GM19351 (cell line): ENCODE measurements around the gene SLC26A8.

ENCODE experiments used
- ATAC-seq: cut with Tn5 transposase; IDR thresholded peaks from one replicate; pipeline ENCODE4 v1.9.1; 2021; ENCODE audit warnings: mild to moderate bottlenecking, moderate library complexity; ENCODE audit not compliant: unreplicated experiment

SLC26A8 gene, protein sequence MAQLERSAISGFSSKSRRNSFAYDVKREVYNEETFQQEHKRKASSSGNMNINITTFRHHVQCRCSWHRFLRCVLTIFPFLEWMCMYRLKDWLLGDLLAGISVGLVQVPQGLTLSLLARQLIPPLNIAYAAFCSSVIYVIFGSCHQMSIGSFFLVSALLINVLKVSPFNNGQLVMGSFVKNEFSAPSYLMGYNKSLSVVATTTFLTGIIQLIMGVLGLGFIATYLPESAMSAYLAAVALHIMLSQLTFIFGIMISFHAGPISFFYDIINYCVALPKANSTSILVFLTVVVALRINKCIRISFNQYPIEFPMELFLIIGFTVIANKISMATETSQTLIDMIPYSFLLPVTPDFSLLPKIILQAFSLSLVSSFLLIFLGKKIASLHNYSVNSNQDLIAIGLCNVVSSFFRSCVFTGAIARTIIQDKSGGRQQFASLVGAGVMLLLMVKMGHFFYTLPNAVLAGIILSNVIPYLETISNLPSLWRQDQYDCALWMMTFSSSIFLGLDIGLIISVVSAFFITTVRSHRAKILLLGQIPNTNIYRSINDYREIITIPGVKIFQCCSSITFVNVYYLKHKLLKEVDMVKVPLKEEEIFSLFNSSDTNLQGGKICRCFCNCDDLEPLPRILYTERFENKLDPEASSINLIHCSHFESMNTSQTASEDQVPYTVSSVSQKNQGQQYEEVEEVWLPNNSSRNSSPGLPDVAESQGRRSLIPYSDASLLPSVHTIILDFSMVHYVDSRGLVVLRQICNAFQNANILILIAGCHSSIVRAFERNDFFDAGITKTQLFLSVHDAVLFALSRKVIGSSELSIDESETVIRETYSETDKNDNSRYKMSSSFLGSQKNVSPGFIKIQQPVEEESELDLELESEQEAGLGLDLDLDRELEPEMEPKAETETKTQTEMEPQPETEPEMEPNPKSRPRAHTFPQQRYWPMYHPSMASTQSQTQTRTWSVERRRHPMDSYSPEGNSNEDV

DNA sequence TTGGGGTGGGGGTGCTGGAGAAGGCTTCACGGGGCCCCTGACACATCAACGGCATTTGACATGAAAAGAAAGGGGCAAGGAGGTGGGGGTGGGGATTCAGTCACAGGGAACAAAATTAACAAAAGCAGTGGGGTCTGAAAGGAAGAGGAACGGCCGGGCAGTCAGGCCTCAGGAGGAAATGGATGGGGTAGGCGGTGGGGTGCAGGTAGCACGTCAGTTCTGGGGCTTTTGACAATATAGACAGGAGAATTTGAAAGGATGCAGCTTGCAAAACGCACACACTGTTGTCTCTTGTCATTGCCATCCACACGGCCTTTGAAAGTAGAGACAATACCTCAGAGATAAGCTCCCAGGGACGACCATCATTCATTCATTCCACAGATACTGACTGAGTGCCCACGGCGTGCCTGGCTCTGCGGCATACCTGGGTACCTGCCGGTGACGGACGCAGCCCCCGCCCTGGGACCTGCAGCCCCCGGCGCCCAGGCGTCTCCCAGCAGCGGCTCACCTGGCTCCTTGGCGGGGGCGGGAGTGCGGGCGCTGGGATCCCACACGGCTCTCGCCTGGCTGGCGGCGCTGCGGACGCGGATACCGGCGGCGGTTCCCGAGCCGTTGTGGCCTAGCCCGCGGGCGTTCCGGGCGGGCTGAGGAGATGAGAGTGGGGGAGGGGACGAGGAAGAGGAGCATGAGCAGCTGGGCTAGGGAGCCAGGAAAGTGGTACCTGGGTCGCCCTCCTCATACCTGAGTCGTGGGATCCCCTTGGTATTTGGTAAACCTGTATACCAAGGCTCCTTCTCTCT, at the start of gene SLC26A8:
TSS of gene SLC26A8 (minus strand) at position 646 of the 800 bp plus-strand sequence. CDS start 4,934 bp downstream, outside the sequence.
- ATAC-seq, result no peak

DNA sequence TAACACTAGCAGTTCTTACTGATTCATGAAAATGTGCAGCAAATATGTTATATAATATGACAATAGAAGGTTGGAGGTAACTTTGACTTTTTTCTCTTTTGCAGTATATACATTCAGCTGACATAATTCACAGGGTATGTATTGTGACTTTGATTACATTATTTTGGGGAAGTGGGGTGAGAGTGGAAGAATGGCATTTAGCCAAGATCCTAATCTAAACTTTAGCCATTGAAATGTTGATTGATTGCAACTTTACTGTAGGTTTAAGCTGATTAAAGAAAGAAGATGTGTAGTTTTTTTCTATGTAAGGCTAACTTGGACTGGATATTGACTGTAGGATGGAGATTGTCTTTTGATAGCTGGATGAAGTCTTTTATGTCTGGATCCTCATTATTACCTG, 49.1 kb upstream of the SLC26A8 start:
- ATAC-seq, result no peak

DNA sequence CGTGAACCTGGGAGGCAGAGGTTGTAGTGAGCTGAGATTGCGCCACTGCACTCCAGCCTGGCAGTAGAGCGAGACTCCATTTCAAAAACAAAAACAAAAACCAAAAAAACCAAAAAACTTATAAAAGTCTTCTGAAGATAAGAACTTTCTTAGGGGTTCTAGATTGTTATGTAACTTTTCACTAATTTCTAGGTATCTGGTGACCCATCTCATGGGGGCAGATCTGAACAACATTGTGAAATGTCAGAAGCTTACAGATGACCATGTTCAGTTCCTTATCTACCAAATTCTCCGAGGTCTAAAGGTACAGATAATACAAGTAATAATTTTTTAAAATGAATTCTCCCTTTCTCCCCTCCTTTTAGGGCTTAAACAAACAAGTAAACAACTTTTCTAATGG, 48.2 kb upstream of the SLC26A8 start:
- ATAC-seq, result no peak

DNA sequence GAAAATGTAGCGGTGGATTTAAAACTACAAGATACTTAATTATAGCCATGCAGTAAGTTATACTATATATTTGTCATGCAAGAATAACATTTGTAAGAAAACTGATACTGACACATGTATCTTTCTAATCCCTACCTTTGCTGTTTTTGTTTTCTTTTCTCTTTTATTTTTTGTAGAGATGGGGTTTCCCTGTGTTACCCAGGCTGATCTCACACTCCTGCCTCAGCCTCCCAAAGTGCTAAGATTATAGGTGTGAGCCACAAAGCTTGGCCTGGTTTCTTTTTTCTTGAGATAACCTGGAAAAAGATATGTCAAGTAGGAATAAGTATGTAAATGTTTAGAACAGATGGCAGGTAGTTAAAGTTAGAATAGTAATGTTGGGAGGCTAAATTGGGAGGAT, 47.3 kb upstream of the SLC26A8 start:
- ATAC-seq, result no peak

DNA sequence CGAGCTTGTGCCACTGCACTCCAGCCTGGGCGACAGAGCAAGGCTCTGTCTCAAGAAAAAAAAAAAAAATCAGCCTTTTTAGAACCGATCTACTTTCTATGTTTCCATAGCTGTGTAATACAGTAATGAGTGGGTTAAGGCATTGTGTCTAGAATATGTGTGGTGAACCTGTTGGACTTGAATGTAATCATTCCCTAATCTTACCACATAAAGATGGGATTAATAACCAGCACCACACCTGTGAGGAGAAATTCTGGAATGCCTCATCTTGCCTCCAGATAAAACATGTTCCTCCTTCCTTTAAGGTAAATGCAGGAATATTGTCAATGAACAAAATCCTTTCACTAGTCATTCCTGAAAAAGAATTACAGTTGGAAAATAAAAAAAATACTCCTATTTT, 46.8 kb upstream of the SLC26A8 start:
- ATAC-seq, result no peak

DNA sequence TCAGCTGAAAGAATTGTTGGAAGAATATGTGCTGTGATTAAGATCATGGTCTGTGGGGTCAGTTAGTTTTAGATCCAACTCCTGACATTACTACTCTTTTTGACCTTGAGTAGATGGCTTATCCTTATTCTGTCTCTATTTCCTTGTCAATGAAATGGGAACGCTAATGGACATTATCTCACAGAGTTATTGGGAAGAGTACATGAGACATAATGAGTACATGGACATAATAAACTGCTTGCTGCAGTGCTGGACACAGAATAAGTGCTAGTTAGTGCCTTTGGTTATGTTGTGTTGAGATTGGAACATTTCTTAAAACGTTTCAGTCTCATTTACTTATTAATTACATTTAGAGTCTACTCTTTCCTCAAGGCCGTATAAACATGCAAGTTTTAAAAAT, 45.8 kb upstream of the SLC26A8 start:
- no peak for ATAC-seq

DNA sequence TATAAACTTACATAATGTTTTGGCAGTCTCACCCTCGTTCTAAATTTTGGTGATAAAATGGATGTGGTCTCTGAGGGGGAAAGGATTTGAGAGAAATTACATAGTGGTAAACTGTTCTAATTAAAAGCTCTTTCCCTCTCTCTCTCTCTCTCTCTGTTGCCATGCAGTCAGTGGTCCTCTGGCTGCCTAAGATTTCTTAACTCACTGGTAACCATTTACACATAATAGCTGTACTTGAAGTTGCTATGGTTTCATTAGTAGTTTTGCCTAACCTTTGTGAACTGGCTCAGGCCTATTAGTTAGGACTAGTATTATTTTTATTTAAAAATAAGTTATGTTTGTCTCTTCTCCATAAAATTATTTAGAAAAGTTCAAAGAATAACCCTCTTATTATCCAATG, 45.1 kb upstream of the SLC26A8 start:
- ATAC-seq, result no peak

DNA sequence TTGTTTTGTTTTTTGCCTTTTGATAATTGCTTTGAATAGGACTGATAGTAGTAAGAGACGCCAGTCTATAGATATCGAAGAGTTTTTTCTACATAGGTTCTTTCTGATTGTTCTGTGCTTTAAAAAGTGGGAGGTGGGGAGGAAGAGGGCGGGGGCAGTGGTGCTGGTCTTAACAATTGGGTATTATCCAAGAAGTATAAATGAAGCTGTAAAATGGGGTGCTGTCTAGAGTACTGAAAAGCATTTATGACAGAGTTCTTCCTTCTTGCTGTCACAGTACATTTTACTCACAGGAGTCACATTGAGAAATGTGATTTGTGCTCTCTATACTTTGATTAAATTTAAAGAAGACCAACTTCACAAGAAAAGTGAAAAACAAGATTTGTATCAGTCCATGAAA, 44.1 kb upstream of the SLC26A8 start:
- ATAC-seq, result no peak

DNA sequence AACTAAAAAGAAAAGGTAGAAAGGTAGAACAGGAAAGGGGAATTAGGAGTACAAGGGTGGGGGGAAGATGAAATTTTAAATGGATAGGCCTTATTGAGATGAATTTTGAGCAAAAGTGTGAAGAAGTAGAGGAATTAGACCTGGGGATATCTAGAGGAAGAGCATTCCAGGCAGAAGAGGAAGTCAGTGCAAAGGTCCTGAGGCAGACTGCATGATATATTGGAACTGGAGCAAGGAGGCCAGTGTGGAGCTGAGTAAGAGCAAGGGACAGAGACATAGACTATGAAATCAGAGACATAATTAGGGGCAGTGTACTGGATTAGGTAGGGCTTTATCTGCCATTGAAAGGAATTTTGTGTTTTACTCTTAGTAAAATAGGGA, 43.6 kb upstream of the SLC26A8 start:
- no peak for ATAC-seq

DNA sequence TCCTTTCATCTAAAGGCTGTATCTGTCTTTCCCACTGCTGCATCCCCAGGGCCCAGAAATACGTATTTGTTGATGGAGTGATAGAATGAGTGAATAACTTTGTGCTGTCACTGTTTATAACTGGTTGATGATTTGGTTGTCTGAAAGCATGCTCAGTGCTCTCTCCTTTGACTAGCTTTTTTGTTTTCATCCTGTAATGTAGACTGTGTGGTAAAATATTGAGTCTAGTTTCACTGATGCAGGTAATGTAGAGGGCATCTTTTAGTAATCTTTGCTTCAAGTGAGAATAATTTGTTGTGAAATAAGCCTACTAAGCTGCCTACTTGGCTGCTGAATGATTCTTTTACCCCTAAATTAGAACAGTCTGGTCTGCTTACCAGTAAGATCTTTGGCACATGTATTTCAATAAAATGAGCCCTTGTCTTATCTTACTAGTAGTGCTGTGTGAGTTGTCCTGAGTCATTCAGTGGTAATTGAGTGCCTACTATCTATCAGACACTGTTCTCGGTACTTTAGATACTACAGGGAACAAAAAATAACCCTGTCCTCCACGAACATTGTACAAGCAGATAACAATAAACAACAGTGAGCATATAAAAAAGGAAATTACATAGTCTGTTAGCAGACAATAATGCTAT, 43.1 kb upstream of the SLC26A8 start:
- ATAC-seq, result no peak

DNA sequence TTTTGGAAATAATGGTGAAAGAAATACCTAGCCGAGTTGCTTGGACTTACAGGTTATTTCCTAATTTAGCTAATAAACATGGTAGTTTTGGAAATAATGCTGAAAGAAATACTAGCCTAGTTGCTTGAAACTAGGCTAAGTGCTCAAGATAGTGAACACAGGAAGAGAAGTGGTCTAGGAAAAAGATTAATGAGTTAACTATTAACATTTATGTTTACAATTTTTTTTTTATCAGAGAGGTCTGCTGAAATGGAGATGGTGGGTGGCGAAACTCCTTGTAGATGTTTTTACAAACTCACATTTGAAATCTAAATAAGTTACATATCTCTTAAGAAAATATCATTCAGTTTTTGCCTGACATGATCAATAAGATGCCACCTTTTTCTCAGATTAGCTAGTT, 42.4 kb upstream of the SLC26A8 start:
- no peak for ATAC-seq

DNA sequence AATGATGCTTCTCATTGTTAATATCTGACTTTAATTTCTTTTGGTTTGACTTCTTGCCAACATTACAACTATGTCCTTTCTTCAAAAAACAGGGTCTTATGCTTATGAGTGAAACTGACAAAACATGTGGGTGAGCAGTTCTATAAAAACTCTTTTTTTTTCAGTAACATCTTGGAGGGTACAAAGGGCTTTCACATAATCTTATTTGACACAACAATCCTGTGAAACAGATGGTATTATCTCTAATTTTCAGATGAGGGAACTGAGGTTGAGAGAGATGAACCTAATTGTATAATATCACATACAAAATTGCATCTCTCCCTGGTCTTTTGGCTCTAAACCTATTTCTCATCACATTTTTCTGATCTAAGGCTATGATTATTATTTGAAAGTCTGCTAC, 41.5 kb upstream of the SLC26A8 start:
- no peak for ATAC-seq

DNA sequence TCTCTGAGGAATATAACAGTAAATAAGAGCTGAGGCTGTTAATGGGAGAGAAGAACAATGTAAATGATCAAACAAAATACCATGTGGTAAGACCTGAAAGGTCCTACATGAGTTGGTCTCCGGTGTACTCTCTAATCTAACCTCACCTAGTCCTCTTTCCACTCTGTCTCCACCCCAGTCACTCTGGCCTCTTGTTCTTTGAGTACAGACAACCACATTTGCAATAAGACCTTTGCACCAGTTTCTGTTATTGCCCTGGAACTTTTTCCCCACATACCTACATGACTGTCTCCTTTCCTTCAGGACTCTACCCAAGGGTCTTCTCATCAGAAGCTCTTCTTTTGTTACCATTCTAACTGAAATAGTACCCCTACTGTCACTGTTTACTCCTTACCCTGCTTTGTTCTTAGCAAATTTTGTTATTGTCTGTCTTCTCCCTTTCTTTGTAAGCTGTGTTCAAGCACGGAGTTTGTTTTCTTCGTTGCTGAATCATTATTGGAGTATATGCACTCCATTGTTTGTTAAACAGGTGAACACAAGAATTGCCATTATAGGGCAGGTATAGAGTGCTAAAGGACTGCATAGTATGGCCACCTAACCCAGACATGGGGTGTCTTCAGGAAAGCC, 40.4 kb upstream of the SLC26A8 start:
- ATAC-seq, result no peak

DNA sequence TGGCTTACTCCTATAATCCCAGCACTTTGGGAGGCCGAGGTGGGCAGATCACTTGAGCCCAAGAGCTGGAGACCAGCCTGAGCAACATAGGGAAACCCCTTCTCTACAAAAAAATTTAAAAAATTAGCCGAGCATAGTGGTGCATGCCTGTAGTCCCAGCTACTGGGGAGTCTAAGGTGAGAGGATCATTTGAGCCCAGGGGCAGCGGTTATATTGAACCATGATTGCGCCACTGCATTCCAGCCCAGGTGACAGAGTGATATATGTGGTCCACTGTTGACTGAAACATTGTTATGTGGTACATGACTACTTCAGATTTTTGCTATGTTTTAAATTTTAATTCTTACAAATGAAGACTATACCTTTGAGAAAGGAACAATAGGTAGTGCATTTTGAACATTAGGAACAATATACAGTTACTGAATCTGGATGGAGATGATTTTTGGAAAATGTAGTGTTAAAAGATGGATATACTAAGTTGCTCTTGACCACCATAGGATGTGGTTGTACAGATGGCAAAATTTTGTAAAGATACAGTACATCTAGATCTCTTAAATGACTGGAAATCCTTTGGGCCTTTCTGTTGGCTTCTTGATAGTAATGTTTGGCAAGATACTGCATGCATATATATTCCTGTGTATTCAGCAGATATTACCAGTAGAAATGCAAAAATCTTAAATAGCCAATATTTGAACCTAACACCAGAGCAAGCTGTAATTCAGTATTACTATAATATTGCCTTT, 39.0 kb upstream of the SLC26A8 start:
- no peak for ATAC-seq

DNA sequence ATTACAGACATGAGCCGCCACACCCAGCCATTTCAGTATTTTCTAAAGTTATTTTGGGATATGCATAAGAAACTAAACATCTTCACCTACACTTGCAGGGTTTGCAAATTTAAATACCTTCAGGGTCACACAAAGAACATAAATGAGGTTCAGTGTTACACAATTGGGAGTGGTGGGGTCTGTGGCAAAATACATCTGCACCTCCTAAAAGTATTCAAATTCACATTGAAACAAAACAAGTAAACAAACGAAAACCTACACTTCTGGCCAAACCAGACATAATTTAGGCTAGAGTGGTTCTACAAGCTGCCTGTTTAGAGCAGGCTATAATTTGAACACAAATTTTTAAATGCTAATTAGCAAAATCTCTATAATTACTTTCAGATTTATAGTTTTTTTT, 37.8 kb upstream of the SLC26A8 start:
- ATAC-seq, result no peak

DNA sequence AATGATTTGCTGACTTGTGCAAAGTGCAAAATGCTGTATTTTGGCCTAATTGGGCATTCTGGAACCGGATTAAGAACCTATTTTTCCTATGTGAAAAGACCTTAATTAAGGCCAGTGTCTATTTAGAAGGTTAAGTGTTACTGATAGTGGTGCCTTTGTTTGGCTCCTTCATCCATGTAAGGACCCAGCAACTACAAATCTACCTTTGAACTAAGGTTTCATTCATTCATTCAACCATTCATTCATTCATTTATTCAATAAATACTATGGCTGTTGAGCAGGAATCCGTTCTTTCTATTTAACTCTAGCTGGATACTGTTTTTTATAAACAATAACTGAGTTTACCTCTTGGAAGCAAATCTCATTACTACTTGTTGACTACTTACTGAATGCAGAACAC, 36.8 kb upstream of the SLC26A8 start:
- ATAC-seq, result no peak

DNA sequence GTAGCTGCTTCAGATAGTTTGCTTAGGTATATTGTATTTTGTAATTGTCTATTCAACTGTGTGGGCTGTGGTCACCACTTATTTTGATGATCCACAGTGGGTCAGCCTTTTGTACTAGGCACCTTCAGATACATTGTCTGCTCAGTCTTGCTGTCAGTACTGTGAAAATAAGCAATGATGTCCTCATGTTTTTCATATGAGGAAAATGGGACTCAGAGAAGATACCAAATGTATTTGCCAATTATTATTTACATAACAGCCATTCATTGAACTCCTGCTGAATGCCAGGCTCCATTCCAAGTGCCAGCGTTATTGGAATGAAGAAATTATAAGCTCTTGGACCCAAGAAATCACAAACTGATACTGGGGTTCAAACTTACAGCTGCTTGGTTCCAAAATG, 31.7 kb upstream of the SLC26A8 start:
- ATAC-seq, result no peak

DNA sequence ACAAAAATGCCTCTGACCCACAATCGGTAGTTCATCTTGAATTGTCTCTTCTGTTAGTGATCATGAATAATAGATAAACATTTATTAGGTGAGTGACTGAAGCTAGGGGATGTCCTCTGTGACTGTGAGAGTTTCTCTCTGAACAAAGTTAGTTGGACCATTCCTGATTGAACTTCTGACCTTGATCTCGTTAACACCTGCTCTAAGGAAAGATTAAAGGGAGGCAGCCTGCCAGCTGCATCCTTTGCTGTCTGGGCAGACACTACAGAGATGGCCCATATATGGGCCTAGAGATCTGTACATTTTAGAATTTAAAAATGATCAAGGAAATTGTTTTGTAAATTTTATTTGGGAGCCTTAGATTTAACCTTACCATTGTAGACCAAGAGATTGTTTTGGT, 30.5 kb upstream of the SLC26A8 start:
- no peak for ATAC-seq

DNA sequence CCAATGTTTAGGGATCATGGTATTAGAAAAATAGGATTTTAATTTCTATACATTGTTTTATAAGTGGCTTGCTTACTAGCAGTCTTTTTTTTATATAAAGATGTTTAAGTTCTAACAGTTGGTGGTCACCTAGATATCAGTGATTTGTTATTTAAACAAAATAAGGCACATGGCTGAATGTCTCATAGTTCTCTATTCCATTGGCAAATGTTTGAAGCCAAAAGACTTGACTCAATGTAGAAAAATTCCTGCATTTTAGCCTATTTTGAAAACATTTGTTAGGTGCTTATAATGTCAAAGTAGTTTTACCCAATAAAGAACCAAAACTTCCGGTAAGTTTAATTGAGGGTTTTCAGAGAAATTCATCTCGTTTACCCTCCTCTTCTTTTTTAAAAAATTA, 30.0 kb upstream of the SLC26A8 start:
- ATAC-seq, result no peak

DNA sequence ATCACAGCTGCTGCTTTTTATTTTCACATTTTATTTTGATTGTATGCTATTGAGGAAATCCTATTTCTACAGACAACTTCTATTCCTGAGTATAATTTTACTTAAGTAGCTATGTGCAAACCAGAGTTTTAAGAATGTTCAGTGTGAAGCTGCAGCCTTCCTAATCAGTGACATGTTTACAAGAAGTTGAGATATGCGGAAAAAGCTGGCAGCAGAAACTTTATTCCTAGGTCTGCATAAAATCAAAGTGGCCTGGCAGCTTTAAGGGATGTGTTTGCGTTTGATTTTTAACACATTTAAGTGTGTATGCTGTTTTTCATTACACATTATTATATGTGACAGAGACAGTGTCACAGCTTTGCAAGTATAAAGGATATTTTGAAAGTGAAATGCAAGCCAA, 29.4 kb upstream of the SLC26A8 start:
- no peak for ATAC-seq
